ENCODE results near the gene CER1.

Gene CER1

DNA sequence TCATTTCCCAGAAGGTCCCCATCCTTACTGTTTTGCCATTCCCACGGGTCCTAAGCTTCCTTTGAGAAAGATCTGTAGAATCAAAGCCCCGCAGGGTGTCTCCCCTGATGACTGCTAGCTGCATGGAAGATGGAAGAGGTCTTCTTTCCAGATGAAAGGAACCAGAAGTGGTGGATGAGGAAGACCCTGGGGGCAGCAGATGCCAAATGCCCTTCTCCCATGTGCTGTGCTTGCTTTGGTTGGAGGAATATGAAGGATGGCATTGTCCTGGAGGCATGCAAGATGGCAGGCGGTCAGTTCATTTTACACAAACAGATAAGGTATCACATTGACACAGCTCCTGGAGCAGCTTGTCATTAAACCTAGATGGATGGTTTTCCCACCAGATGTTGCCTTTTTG, 25.8 kb upstream of the CER1 start:
- TF ChIP-seq, protein P1, sequence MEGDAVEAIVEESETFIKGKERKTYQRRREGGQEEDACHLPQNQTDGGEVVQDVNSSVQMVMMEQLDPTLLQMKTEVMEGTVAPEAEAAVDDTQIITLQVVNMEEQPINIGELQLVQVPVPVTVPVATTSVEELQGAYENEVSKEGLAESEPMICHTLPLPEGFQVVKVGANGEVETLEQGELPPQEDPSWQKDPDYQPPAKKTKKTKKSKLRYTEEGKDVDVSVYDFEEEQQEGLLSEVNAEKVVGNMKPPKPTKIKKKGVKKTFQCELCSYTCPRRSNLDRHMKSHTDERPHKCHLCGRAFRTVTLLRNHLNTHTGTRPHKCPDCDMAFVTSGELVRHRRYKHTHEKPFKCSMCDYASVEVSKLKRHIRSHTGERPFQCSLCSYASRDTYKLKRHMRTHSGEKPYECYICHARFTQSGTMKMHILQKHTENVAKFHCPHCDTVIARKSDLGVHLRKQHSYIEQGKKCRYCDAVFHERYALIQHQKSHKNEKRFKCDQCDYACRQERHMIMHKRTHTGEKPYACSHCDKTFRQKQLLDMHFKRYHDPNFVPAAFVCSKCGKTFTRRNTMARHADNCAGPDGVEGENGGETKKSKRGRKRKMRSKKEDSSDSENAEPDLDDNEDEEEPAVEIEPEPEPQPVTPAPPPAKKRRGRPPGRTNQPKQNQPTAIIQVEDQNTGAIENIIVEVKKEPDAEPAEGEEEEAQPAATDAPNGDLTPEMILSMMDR (IDR thresholded peaks at IDR 0.05; ENCODE audit: extremely low read depth, insufficient read depth, missing control alignments): no peak
- in situ Hi-C loops (cut with MboI; ENCODE audit: low pct_unique_long_range_greater_than_20kb, low sequenced_read_pairs, unreplicated experiment): no loop called here
- DNase-seq (ENCODE audit: low spot score): no peak

DNA sequence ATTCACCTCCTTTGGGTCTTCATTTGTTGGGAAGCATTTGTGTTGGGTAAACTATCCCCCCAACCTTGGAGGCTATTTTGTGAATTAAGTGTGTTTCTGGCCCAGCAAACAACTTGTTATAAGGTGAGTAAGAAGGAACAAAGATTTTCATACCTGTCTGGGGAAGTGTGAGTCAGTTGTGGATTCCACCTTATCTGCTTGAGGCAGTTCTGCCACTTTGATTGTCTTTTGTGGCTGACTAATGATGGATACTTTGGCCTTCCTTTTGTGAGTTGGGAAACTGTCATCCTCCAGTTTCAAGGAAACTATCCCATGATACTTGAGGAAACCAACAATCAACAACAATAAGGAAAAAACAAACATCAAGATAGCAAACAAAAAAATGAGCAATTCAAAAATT, 24.6 kb upstream of the CER1 start:
- DNase-seq (ENCODE audit: low spot score): no peak
- in situ Hi-C loops (cut with MboI; ENCODE audit: low pct_unique_long_range_greater_than_20kb, low sequenced_read_pairs, unreplicated experiment): no loop called here
- TF ChIP-seq, protein P1 (IDR thresholded peaks at IDR 0.05; ENCODE audit: extremely low read depth, insufficient read depth, missing control alignments): no peak

DNA sequence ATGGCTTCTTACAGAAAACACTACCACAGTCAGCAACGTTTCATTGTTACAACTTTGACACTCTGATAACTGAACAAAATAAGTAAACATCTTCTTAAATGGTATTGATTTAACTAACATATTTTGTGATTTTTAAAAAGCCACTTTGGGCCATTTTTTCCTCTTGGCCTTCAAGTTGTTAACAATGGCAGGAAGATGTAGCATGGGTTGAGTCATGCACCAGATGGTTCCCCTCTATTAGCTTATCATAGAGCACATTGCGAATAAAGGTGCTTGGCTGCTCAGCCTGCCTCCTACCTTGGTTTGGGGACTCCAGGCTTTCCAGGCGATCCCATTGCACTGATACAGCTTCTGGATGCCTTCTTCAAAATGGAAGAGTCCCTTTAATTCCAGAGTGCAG, 24.1 kb upstream of the CER1 start:
- in situ Hi-C loops (cut with MboI; ENCODE audit: low pct_unique_long_range_greater_than_20kb, low sequenced_read_pairs, unreplicated experiment): no loop called here
- no peak for DNase-seq (ENCODE audit: low spot score)
- TF ChIP-seq, protein P1 (IDR thresholded peaks at IDR 0.05; ENCODE audit: extremely low read depth, insufficient read depth, missing control alignments): no peak

DNA sequence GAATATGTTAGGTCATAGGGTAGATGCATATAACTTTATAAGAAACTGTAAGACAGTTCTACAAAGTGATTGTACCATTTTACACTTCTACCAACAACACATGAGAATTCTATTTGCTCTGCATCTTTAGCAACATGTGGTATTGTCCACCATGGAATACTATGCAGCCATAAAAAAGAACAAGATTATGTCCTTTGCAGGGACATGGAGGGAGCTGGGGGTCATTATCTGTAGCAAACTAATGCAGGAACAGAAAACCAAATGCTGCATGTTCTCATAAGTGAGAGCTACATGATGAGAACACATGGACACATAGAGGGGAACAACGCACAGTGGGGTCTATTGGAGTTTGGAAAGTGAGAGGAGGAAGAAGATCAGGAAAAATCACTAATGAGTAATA, 22.2 kb upstream of the CER1 start:
- in situ Hi-C loops (cut with MboI; ENCODE audit: low pct_unique_long_range_greater_than_20kb, low sequenced_read_pairs, unreplicated experiment): no loop called here
- TF ChIP-seq, protein P1 (IDR thresholded peaks at IDR 0.05; ENCODE audit: extremely low read depth, insufficient read depth, missing control alignments): no peak
- no peak for DNase-seq (ENCODE audit: low spot score)

DNA sequence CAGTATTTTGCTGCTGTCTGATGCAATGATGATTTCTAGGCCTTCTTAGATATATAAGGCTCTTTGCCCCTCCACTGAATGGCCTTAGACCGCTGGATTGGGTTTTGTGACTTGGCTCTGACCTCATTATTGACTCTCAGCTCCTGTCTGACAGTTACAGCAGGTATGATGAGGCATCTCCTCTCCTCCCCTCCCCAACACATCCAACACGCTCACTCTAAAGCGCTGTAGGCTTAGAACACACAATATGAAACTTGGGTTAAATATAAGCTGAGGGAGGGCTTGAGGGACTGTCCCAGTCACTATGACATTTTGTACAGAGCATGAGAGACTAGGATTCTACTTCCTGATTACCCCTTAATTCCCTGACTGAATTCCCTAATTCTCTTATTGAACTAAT, 18.8 kb upstream of the CER1 start:
- in situ Hi-C loops (cut with MboI; ENCODE audit: low pct_unique_long_range_greater_than_20kb, low sequenced_read_pairs, unreplicated experiment): no loop called here
- TF ChIP-seq, protein P1 (IDR thresholded peaks at IDR 0.05; ENCODE audit: extremely low read depth, insufficient read depth, missing control alignments): no peak
- peak; percentile 12 for DNase-seq (ENCODE audit: low spot score)

DNA sequence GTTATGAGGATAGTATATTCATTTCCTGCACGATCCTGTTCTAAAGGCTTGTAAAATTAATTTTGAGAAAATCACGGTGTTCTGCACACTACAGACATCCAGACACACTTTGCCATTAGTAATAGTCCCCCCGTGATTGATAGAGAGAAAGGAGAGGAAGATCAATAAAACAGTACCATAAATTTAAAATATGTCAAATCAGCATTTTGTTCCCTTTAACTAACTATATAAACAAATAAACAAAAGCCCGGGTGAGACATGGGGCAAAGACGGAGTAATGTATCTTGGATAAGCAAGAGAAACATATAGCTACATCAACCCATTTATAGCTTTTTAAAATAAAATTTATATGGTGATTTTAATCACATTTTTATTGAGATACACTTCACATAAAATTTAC, 10.6 kb upstream of the CER1 start:
- in situ Hi-C loops (cut with MboI; ENCODE audit: low pct_unique_long_range_greater_than_20kb, low sequenced_read_pairs, unreplicated experiment): no loop called here
- DNase-seq (ENCODE audit: low spot score): no peak

More for the DNA sequence above, 10.6 kb upstream of the CER1 start:
- TF ChIP-seq, protein P1 (IDR thresholded peaks at IDR 0.05; ENCODE audit: extremely low read depth, insufficient read depth, missing control alignments): no peak

Measured in GM13977 (cell line).